ENCODE measurements around the gene UBALD2.
"Not testable (repeated sequence)": the region's sequence is repeated elsewhere in the genome, so short reads cannot be mapped to it uniquely, and the experiment has no call there.

UBALD2 gene

GRCh38 chr17:76266244-76266938 lies 1.2 kb downstream of the UBALD2 start:
- no peak for DNase-seq

- no peak for DNase-seq
Observed at GRCh38 chr17:76267051-76267576, 2.0 kb downstream of the UBALD2 start.

- not testable (repeated sequence) for DNase-seq
Observed at GRCh38 chr17:76267581-76268001, 2.4 kb downstream of the UBALD2 start.

- peak; percentile 68 for DNase-seq
Observed at GRCh38 chr17:76268015-76268749, 3.0 kb downstream of the UBALD2 start.

- no peak for DNase-seq
Observed at GRCh38 chr17:76268991-76269981, 4.1 kb downstream of the UBALD2 start.

GRCh38 chr17:76270127-76270592 lies 5.0 kb downstream of the UBALD2 start:
- DNase-seq, result no peak

- DNase-seq, result no peak
Observed at GRCh38 chr17:76270770-76271668, 5.9 kb downstream of the UBALD2 start.

- DNase-seq, result peak; percentile 54
Observed at GRCh38 chr17:76271669-76272540, 6.8 kb downstream of the UBALD2 start.

GRCh38 chr17:76272541-76273444 lies 7.6 kb downstream of the UBALD2 start:
- peak; percentile 27 for DNase-seq

GRCh38 chr17:76273445-76274111 lies 8.4 kb downstream of the UBALD2 start:
- no peak for DNase-seq

- DNase-seq, result no peak
Observed at GRCh38 chr17:76274112-76274956, 9.2 kb downstream of the UBALD2 start.

- no peak for DNase-seq
Observed at GRCh38 chr17:76275382-76276068, 10.4 kb downstream of the UBALD2 start.

- no peak for DNase-seq
Observed at GRCh38 chr17:76276069-76276431, 10.9 kb downstream of the UBALD2 start.

GRCh38 chr17:76276461-76277299 lies 11.5 kb downstream of the UBALD2 start:
- no peak for DNase-seq

GRCh38 chr17:76277300-76278267 lies 12.4 kb downstream of the UBALD2 start:
- no peak for DNase-seq
